Gastrocnemius medialis (tissue), 4 donors: ENCODE measurements around the gene WFDC13. TPM values are rescaled to one million over a fixed set of nuclear protein-coding genes. Genes with fewer than 3 reads are reported as not detected.

Source experiments
- ATAC-seq, 2 donors: fragments of 150-250 bp; one replicate each; pipeline ENCODE4 v1.9.1; 2016
- DNase-seq, 2 donors: peaks; one replicate each; pipeline ENCODE4 v3.0.0-alpha.2; 2019
- H3K27ac ChIP-seq, 4 donors: fragments of 200-600 bp; sonication (generic); 1 replicate in 1 of 4; 2 replicates in 3 of 4; pipeline ENCODE4 v1.5.1; 2016 to 2018; ENCODE audit warnings: mild to moderate bottlenecking in 2 of 4, moderate library complexity in 1 of 4
- H3K27me3 ChIP-seq, 3 donors: fragments of 200-600 bp; sonication (generic) in 2 of 3; 1 replicate in 1 of 3; 2 replicates in 2 of 3; pipeline versions ENCODE4 v1.5.1 to v1.6.0; 2016 to 2019; ENCODE audit warnings: mild to moderate bottlenecking in 1 of 3, moderate library complexity in 1 of 3
- H3K36me3 ChIP-seq, 2 donors: fragments of 200-600 bp; sonication (generic) in 1 of 2; one replicate each; pipeline ENCODE4 v1.5.1; 2017 to 2018
- H3K4me1 ChIP-seq, 2 donors: fragments of 200-600 bp; sonication (generic) in 1 of 2; one replicate each; pipeline ENCODE4 v1.5.1; 2016 to 2017; ENCODE audit warnings: mild to moderate bottlenecking in 2 of 2
- H3K4me3 ChIP-seq, 4 donors: fragments of 200-600 bp; sonication (generic) in 3 of 4; 1 replicate in 1 of 4; 2 replicates in 3 of 4; pipeline ENCODE4 v1.5.1; 2016 to 2019; ENCODE audit warnings: mild to moderate bottlenecking in 2 of 4
- H3K9me3 ChIP-seq, 3 donors: fragments of 200-600 bp; sonication (generic) in 2 of 3; 1 replicate in 1 of 3; 2 replicates in 2 of 3; pipeline ENCODE4 v1.5.1; 2016 to 2019
- CTCF ChIP-seq, 5 experiments: fragments of 450-650 bp in 3 of 5; fragments of 200-600 bp in 2 of 5; sonication (generic) in 2 of 5; IDR thresholded peaks in 4 of 5; conservative IDR thresholded peaks in 1 of 5; 1 replicate in 4 of 5; 2 replicates in 1 of 5; pipeline ENCODE4 v1.5.1; 2016 to 2019; ENCODE audit warnings: antibody characterized with exemption in 5 of 5, mild to moderate bottlenecking in 3 of 5, moderate library complexity in 3 of 5
- POLR2A ChIP-seq, 2 donors: fragments of 450-650 bp; IDR thresholded peaks; one replicate each; pipeline ENCODE4 v1.6.1; 2017; ENCODE audit warnings: antibody characterized with exemption in 2 of 2, mild to moderate bottlenecking in 2 of 2, moderate library complexity in 2 of 2
- in situ Hi-C, 4 donors: fragments of 200-750 bp; cut with MboI; loops; one replicate each; pipeline versions ENCODE4 v1.15.0 to v1.8.0; 2017; ENCODE audit warnings: low sequenced_read_pairs in 4 of 4
- intact Hi-C: fragments of 100-400 bp; cut with DNase I; formaldehyde crosslinking; loops from one replicate; pipeline ENCODE4 v1.15.1; 2023; ENCODE audit warnings: low total_unique reads
- total RNA-seq, 4 donors: library from RNA; depleted of rRNA; stranded (reverse); fragments of >200 nt; gene quantifications; one replicate each; pipeline versions ENCODE4 v1.1.0 to v1.2.3, GENCODE V29; 2016

Gene WFDC13
- total RNA-seq, 4 donors from 2014 or later: not detected

- no peak for TF ChIP-seq POLR2A (IDR thresholded peaks at IDR 0.05)
- no peak for TF ChIP-seq CTCF (IDR thresholded peaks at IDR 0.05 in 4 of 5, conservative IDR thresholded peaks at IDR 0.05 in 1 of 5)
- Histone ChIP-seq H3K4me3 (no peak overlapping the region), H3K27me3 (no peaks in the 10 kb centered on the region), H3K9me3 (peaks cover 0 to 6% (median 0%) of the 10 kb centered on the region in 3 donors), H3K36me3 (no peaks in the 10 kb centered on the region), H3K27ac (no peak overlapping the region), H3K4me1 (no peaks in the 10 kb centered on the region)
- in situ Hi-C loops (no loop called here), intact Hi-C loops (no loop called here)
- ATAC-seq: no peak
- DNase-seq: no peak
Observed at GRCh38 chr20:45735988-45736387, 34.1 kb downstream of the WFDC13 start.

- TF ChIP-seq POLR2A (IDR thresholded peaks at IDR 0.05): no peak
- TF ChIP-seq CTCF (IDR thresholded peaks at IDR 0.05 in 4 of 5, conservative IDR thresholded peaks at IDR 0.05 in 1 of 5): no peak
- ATAC-seq (no peak), DNase-seq (no peak)
- H3K9me3 ChIP-seq: no peaks in the 10 kb centered on the region
- in situ Hi-C loops: no loop called here
- intact Hi-C loops: no loop called here
- no peaks in the 10 kb centered on the region for H3K4me1 ChIP-seq
- no peaks in the 10 kb centered on the region for H3K27me3 ChIP-seq
- H3K27ac ChIP-seq: no peak overlapping the region
- no peaks in the 10 kb centered on the region for H3K36me3 ChIP-seq
- H3K4me3 ChIP-seq: no peak overlapping the region
Observed at GRCh38 chr20:45742596-45742995, 40.8 kb downstream of the WFDC13 start.

GRCh38 chr20:45745015-45745414 lies 43.2 kb downstream of the WFDC13 start:
- intact Hi-C loops (no loop called here), in situ Hi-C loops (no loop called here)
- DNase-seq (no peak), ATAC-seq (no peak)
- no peak overlapping the region for H3K27ac ChIP-seq
- H3K9me3 ChIP-seq: no peaks in the 10 kb centered on the region
- H3K4me1 ChIP-seq: no peaks in the 10 kb centered on the region
- H3K4me3 ChIP-seq: no peak overlapping the region
- H3K27me3 ChIP-seq: no peaks in the 10 kb centered on the region
- TF ChIP-seq CTCF (IDR thresholded peaks at IDR 0.05 in 4 of 5, conservative IDR thresholded peaks at IDR 0.05 in 1 of 5) (no peak), POLR2A (IDR thresholded peaks at IDR 0.05) (no peak)
- no peaks in the 10 kb centered on the region for H3K36me3 ChIP-seq

- Histone ChIP-seq H3K27ac (no peak overlapping the region), H3K27me3 (no peaks in the 10 kb centered on the region), H3K36me3 (no peaks in the 10 kb centered on the region), H3K4me1 (no peaks in the 10 kb centered on the region), H3K4me3 (no peak overlapping the region), H3K9me3 (peaks cover 0 to 9% (median 0%) of the 10 kb centered on the region in 3 donors)
- no peak for ATAC-seq
- TF ChIP-seq POLR2A (IDR thresholded peaks at IDR 0.05) (no peak), CTCF (IDR thresholded peaks at IDR 0.05 in 4 of 5, conservative IDR thresholded peaks at IDR 0.05 in 1 of 5) (no peak)
- intact Hi-C loops: no loop called here
- DNase-seq: no peak
- in situ Hi-C loops: loop anchor here in 2 of 4 donors (25.0 kb wide), 3 partner anchors 214 to 739 kb away; partner anchors contain the start of genes EPPIN (in 1 of the 2) and WFDC6 (in 1 of the 2)
Observed at GRCh38 chr20:45751721-45752120, 49.9 kb downstream of the WFDC13 start.

GRCh38 chr20:45752746-45753145 lies 50.9 kb downstream of the WFDC13 start:
- Histone ChIP-seq H3K36me3 (no peaks in the 10 kb centered on the region), H3K4me1 (no peaks in the 10 kb centered on the region), H3K9me3 (peaks cover 0 to 9% (median 0%) of the 10 kb centered on the region in 3 donors), H3K27me3 (no peaks in the 10 kb centered on the region), H3K4me3 (no peak overlapping the region), H3K27ac (no peak overlapping the region)
- no peak for DNase-seq
- ATAC-seq: no peak
- TF ChIP-seq POLR2A (IDR thresholded peaks at IDR 0.05) (no peak), CTCF (IDR thresholded peaks at IDR 0.05 in 4 of 5, conservative IDR thresholded peaks at IDR 0.05 in 1 of 5) (no peak)
- in situ Hi-C loops: loop anchor here in 2 of 4 donors (25.0 kb wide), 3 partner anchors 215 to 740 kb away; partner anchors contain the start of genes EPPIN (in 1 of the 2) and WFDC6 (in 1 of the 2)
- intact Hi-C loops: no loop called here
